ENCODE measurements around the gene SLC66A1. TPM values are rescaled to one million over a fixed set of nuclear protein-coding genes. Genes with fewer than 3 reads are reported as not detected.
A peak's percentile ranks its signal among the peaks of the same experiment; 100 is the strongest.
"Not testable (repeated sequence)": the region's sequence is repeated elsewhere in the genome, so short reads cannot be mapped to it uniquely, and the experiment has no call there.

SLC66A1 gene
- total RNA-seq, 2 experiments from 2014 or later, result 9.2 to 9.6 TPM

DNA sequence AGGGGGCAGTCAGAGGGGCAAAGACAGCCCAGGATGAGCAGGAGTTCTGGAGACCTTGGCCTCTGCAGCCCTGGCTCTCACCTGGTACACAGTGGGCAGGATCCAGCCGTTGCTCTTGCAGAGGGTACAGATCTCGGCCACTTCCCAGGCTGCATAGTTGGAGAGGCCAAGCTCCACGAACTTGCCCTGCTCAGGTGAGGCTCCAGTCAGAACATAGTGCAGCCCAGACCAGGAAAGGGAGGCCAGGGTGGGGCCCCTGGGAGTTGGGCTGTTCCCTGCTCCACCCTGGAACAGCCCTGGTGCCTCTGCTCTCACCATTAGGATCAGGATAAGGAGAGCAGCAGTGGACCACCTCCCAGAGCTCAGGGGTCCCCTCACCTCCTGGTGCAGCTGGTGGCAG lies 26.3 kb upstream of the SLC66A1 start:
- H3K4me1 Mint-ChIP-seq; ATAC-seq (ENCODE audit: low read depth); H3K9me3 Mint-ChIP-seq; H3K27ac Mint-ChIP-seq; H3K4me3 Mint-ChIP-seq; POLR2A ChIA-PET; DNase-seq; H3K36me3 Mint-ChIP-seq: not testable (repeated sequence)
- peaks cover 18% of the 10 kb centered on the region for H3K27me3 Mint-ChIP-seq

DNA sequence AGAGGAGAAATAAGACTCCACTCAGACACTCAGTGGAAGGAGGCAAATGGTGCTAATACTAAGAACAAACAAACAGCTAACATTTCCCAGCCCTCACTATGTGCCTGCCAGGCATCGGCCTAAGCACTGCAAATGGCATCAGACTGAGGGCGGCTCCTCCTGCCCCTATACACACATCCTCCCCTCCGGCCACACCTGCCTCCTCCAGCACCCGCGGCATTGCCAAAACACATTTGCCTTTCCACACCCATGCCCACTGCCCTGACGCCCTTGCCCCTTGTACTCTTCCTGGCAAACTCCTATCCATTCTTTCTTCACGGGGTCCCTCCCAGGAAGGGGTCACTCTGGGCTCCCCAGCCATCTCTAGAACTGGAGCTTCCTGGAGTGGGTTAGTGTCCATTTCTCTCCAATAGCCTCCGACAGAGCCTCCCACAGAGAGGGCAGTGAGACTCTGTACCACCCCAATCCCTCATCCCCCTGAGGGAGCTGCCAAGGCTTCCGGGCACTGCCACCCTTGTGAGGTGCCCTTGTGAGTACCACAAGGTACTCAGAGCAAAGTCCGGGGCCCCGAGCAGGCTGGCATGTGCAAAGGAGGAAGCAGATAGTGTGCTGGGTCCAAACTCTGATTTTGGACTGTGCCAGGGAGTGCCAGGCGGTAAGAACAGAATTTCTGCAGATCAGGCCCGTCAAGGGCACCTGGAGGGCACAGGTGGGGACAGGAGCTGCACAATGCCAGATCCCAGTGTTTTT lies 24.5 kb upstream of the SLC66A1 start:
- ATAC-seq (ENCODE audit: low read depth) (no peak), DNase-seq (no peak)
- Mint-ChIP-seq H3K4me1 (peaks cover 6% of the 10 kb centered on the region), H3K9me3 (no peaks in the 10 kb centered on the region), H3K27ac (no peak overlapping the region), H3K36me3 (peaks cover 8% of the 10 kb centered on the region), H3K27me3 (peaks cover 18% of the 10 kb centered on the region), H3K4me3 (peak overlapping the region; percentile 21)
- POLR2A ChIA-PET, result no interaction called here

DNA sequence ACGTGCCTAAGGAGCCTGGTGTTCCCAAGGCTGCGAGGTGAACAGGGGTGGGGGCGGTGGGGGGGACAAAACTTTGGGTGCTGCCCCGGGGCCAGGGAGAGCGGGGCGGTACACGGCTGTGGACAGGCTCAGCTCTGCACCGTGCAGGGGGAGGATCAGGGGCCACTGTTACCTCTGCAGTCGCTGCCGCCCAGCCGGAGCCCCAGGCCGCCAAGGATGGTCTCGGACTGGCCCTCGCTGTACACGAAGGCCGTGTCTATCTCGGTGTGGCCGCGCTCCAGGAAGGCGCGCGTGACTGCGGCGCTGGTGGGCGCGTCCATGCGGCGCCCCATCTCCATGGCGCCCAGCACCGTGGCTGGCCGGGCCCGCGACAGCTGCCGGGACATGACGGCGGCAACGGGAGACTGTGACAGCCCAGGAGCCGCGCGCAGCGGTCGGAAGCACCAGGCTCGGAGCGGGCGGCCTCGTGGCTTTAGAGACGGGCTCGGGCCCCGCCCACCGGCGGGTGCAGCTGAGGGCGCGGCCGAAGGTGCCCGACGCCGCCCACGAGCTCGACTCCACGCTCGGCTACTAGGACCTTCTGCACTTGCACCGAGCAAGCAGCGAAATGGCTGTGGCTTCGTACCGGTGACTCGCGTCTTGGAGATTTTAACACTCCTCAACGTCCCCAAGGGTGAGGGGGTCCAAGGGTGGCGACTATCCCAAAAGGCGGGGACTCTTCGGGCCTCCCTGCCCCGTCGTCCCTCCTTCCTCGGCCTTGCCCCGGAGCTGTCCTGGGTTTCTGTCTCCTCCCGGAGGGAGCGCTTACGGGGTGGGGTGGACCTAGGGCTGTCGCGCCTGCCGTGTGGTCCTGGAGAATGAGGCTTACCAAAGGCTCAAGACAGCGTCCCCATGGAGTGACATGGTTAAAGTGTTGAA lies 23.5 kb upstream of the SLC66A1 start, which contains the start of gene AKR7A3:
AKR7A3 (minus strand) TSS at position 447 of the 918 bp plus-strand sequence; CDS start at position 386, 61 bp downstream.
- ATAC-seq (ENCODE audit: low read depth) (peak; percentile 90), DNase-seq (peak; percentile 72)
- POLR2A ChIA-PET, H3K36me3 Mint-ChIP-seq, H3K9me3 Mint-ChIP-seq, H3K27ac Mint-ChIP-seq, H3K4me1 Mint-ChIP-seq: not testable (repeated sequence)
- peak within 1 kb of the TSS; percentile 55 for H3K4me3 Mint-ChIP-seq
- H3K27me3 Mint-ChIP-seq, result peaks cover 20% of the 10 kb centered on the region

DNA sequence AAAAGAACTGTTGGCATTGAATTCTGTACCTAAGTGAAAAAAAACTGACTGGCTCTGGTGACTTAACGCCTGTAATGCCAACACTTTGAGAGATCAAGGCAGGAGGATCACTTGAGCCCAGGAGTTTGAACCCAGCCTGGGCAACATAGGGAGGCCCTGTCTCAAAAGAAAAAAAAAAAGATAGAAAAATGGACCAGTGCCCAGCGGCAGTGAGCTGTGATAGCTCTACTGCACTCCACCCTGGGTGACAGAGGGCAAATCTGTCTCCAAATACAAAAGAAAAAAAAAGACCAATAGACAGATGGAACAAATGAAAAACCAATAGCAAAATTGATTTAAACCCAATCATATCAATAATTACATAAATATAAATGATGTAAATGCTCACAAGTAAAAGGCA lies 22.9 kb upstream of the SLC66A1 start:
- Mint-ChIP-seq H3K9me3 (peaks cover 3% of the 10 kb centered on the region), H3K27ac (no peak overlapping the region), H3K4me1 (peaks cover 6% of the 10 kb centered on the region), H3K27me3 (peaks cover 20% of the 10 kb centered on the region), H3K36me3 (peaks cover 9% of the 10 kb centered on the region), H3K4me3 (peak overlapping the region; percentile 55)
- DNase-seq, result no peak
- POLR2A ChIA-PET, result no interaction called here
- no peak for ATAC-seq (ENCODE audit: low read depth)

DNA sequence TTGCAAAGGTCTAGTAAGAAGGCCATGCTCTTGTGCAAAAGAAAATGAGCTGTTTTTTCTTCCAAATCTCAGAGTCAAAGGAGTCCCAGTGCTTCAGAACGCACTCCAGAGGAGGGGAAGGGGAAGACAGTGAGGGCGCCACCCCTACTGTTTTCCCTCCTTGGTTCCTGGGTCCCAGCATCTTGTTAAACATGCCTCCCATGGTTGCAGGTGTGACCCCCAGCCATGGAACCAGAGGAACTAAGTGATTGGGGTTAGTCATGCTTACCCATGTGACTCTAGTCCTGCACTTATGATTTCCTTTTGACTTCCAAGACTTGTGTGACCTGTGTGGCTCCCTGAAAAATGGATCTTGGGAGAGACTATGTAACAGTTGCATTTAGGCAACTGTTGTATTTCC lies 17.5 kb upstream of the SLC66A1 start:
- Mint-ChIP-seq H3K36me3 (peaks cover 8% of the 10 kb centered on the region), H3K4me3 (no peak overlapping the region), H3K27ac (no peak overlapping the region), H3K27me3 (peaks cover 5% of the 10 kb centered on the region), H3K9me3 (peaks cover 18% of the 10 kb centered on the region), H3K4me1 (no peaks in the 10 kb centered on the region)
- no peak for ATAC-seq (ENCODE audit: low read depth)
- POLR2A ChIA-PET, result no interaction called here
- DNase-seq, result no peak

DNA sequence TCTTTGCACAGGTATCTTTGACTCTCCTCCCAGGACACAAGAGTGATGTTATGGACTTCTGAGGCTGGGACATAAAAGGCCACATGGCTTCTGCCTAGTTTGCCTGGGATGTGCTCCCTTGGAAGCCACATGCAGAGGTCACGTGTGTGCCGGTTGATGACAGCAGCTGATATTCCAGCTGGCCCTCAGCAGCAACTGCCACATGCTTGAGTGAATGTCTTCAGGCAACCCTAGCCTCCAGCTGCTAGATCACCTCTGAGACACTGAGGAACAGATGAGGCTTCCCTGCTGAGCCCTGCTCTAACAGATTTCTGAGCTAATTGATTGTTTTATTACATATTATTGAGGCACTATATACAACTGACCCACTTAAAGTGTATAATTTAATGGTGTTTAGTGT lies 11.9 kb upstream of the SLC66A1 start:
- Mint-ChIP-seq H3K27ac (no peak overlapping the region), H3K36me3 (peaks cover 17% of the 10 kb centered on the region), H3K4me1 (no peaks in the 10 kb centered on the region), H3K9me3 (peaks cover 7% of the 10 kb centered on the region), H3K27me3 (no peaks in the 10 kb centered on the region), H3K4me3 (no peak overlapping the region)
- DNase-seq, result no peak
- no peak for ATAC-seq (ENCODE audit: low read depth)
- POLR2A ChIA-PET, result no interaction called here

DNA sequence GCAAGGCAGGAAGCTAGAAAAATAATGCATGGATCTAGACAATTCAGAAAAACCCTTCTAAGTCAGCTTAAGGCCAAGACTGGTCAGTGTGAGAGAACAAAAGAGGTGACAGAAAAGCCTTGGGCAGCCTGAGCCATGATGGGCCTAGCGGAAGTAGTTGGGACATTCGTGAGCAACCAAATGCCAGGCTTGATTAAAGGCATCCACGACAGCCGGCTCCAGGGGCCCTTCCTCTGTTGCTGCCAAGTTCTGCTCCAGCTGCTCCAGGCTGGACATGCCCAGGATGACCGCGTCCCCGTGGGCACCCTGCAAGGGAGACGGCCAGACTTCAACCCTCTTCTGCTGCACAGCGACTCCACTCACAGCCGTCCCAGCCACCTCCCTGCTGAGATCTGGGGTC lies 8.0 kb upstream of the SLC66A1 start:
- H3K9me3 Mint-ChIP-seq; DNase-seq; H3K27ac Mint-ChIP-seq; POLR2A ChIA-PET; ATAC-seq (ENCODE audit: low read depth); H3K4me3 Mint-ChIP-seq; H3K27me3 Mint-ChIP-seq; H3K4me1 Mint-ChIP-seq: not testable (repeated sequence)
- H3K36me3 Mint-ChIP-seq, result peaks cover 28% of the 10 kb centered on the region

DNA sequence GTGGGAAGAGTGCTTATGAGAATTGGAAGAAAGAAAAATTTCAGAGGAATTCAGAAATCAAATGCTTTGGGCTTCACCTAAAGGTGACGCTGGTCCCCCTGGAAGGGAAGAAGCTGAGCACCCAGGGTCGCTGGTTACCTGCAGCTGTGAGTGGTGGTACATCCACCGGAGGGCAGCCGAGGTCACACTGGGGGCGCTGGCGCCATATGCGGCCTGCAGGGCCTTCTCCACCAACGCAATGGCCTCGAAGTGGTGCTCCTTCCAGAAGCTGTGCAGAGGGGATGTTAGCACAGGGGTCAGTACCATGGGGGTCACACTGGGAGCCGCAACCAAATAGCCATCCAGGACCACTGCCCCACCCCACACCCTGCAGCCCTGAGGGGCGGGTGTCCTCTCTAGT lies 6.2 kb upstream of the SLC66A1 start:
- H3K9me3 Mint-ChIP-seq, result no peaks in the 10 kb centered on the region
- no peak overlapping the region for H3K27ac Mint-ChIP-seq
- DNase-seq, result no peak
- H3K4me3 Mint-ChIP-seq, result no peak overlapping the region
- ATAC-seq (ENCODE audit: low read depth), result no peak
- POLR2A ChIA-PET, result interaction anchor here (0.6 kb wide), 1 partner anchor 61 kb away, joined by 4 read pairs; no protein-coding TSS in a partner anchor
- peaks cover 25% of the 10 kb centered on the region for H3K36me3 Mint-ChIP-seq
- H3K4me1 Mint-ChIP-seq, result peaks cover 6% of the 10 kb centered on the region
- no peaks in the 10 kb centered on the region for H3K27me3 Mint-ChIP-seq

DNA sequence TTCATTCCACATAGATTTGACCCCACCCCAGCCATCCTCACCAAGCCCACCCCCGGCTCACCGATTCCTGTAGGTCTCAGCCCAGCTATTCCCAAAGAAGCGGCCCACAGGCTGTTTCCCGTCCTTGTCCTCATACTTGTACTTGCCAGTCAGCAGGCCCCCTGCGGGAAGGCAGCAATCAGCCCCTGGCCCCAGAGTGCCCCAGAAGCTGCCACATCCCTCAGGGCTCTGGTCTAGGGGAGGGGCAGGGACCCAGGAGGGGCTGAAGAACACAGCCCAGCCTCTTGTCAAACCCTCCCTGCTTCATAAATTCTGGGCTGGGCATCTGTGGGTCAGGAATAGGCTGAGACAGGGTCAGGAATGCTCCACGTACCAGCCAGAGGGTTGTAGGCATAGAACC lies 5.2 kb upstream of the SLC66A1 start:
- H3K27ac Mint-ChIP-seq, result no peak overlapping the region
- peaks cover 25% of the 10 kb centered on the region for H3K36me3 Mint-ChIP-seq
- ATAC-seq (ENCODE audit: low read depth), result no peak
- POLR2A ChIA-PET, result no interaction called here
- no peak overlapping the region for H3K4me3 Mint-ChIP-seq
- no peaks in the 10 kb centered on the region for H3K9me3 Mint-ChIP-seq
- DNase-seq, result no peak
- no peaks in the 10 kb centered on the region for H3K27me3 Mint-ChIP-seq
- H3K4me1 Mint-ChIP-seq, result peaks cover 12% of the 10 kb centered on the region

DNA sequence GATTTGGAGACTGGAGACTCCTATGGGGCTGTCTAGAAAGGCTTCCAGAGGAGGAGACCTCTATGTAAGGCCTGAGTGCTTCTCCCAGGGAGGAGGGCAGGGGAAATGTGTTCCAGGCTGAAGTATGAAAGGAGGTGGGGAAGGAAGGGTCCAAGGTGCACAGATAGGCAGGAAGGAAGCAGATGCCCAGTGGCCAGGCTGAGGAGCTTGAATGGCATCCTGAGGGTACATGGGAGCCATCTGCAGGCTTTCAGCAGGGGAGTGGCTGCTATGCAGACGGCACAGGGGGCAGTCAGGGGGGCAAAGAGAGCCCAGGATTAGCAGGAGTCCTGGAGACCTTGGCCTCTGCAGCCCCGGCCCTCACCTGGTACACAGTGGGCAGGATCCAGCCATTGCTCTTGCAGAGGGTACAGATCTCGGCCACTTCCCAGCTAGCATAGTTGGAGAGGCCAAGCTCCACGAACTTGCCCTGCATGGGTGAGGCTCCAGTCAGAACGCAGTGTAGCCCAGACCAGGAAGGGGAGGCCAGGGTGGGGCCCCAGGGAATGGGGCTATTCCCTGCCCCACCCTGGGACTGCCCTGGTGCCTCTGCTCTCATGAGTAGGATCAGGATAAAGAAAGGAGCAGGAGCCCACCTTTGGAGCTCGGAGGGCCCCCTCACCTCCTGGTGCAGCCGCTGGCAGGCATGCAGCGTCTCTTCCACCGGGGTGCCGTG lies 4.2 kb upstream of the SLC66A1 start:
- Mint-ChIP-seq H3K36me3 (peaks cover 22% of the 10 kb centered on the region), H3K9me3 (no peaks in the 10 kb centered on the region), H3K4me3 (no peak overlapping the region), H3K27ac (no peak overlapping the region), H3K4me1 (peaks cover 14% of the 10 kb centered on the region), H3K27me3 (no peaks in the 10 kb centered on the region)
- ATAC-seq (ENCODE audit: low read depth), result no peak
- POLR2A ChIA-PET, result no interaction called here
- DNase-seq, result no peak

DNA sequence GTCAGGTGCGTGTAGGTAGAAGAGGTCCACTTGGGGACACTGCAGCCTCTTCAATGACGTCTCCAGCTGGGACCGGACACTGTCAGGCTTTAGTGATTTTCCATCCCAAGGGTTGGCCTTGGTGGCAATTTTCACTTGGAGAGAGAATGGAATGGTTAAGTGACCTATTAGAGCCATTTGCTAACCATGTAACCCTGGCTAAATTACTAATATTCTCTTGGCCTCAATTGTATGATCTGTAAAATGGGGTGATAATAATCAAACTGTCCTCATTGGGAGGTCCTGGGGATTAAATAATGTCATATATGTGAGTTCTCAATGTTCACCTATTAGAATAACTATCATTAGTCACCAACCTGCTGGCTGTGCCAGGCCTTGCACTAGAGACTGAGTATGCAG lies 3.6 kb upstream of the SLC66A1 start:
- POLR2A ChIA-PET, result no interaction called here
- Mint-ChIP-seq H3K36me3 (peaks cover 19% of the 10 kb centered on the region), H3K9me3 (no peaks in the 10 kb centered on the region), H3K27ac (no peak overlapping the region), H3K4me1 (peaks cover 19% of the 10 kb centered on the region), H3K27me3 (no peaks in the 10 kb centered on the region), H3K4me3 (no peak overlapping the region)
- no peak for ATAC-seq (ENCODE audit: low read depth)
- DNase-seq, result no peak

DNA sequence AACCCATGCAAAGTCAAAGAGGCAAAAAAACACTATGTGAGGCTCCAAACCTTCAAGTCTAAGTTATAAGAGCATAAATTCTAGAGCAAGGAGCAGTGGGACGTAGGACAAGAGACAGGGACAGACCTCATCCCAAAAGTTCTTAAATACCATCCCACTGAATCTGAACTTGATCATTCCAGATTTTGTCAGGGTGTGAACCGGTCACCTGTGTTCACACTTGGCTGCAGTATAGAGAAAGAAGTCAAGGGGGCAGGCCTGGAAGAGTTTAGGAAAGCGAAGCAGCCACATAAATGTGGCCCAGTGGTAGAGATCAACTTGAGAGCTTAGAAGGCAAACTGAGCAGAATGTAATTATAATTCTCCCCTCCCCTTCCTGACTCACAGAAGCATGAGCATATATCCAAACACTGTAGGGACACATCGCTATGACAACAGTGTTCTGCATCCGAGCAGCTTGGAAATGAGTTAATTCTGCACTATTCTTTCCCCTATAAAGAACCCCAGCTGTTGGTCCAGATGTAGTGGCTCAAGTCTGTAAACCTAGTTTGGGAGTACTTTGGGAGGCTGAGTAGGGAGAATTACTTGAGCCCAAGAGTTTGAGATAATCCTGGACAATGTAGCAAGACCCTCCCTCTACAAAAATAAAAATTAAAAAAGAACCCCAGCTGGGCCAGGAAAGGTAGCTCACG lies 2.9 kb upstream of the SLC66A1 start:
- Mint-ChIP-seq H3K27ac (peak overlapping the region; percentile 26), H3K4me1 (peaks cover 22% of the 10 kb centered on the region), H3K36me3 (peaks cover 14% of the 10 kb centered on the region), H3K4me3 (no peak overlapping the region), H3K27me3 (no peaks in the 10 kb centered on the region), H3K9me3 (no peaks in the 10 kb centered on the region)
- ATAC-seq (ENCODE audit: low read depth) (no peak), DNase-seq (no peak)
- POLR2A ChIA-PET, result no interaction called here

DNA sequence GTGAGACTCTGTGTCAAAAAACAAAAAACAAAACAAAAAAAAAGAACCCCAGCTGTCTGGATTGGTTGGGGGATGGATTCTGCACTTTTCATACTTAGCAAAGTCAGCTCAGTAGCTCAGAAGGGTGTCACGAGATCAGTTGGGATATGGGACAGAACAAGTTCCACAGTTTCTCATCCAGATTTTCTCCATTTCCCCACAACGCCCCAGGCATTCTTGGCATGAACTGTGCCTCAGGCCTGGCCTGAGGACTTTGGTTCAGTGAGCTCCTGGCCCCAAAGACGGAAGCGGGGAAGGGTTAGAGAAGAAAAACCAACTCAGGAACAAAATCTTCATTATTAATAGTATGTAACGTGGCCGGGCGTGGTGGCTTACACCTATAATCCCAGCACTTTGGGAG lies 2.1 kb upstream of the SLC66A1 start:
- ATAC-seq (ENCODE audit: low read depth) (no peak), DNase-seq (no peak)
- peaks cover 11% of the 10 kb centered on the region for H3K36me3 Mint-ChIP-seq
- peaks cover 26% of the 10 kb centered on the region for H3K4me1 Mint-ChIP-seq
- no peaks in the 10 kb centered on the region for H3K27me3 Mint-ChIP-seq
- H3K9me3 Mint-ChIP-seq, result no peaks in the 10 kb centered on the region
- POLR2A ChIA-PET, result no interaction called here
- no peak overlapping the region for H3K27ac Mint-ChIP-seq
- no peak overlapping the region for H3K4me3 Mint-ChIP-seq
